AG04449 (cell line): ENCODE results near the gene POU2F1.

Source experiments
- CTCF ChIA-PET: fragments of 350-600 bp; formaldehyde crosslinking; extraction: SDS; loops from one replicate; lab custom pipeline; 2021; ENCODE audit warnings: antibody characterized with exemption; lab: Yijun Ruan, JAX
- POLR2A ChIA-PET: fragments of 400-600, 350-600 bp; formaldehyde crosslinking; extraction: SDS; loops from one replicate; lab custom pipeline; 2020; ENCODE audit warnings: antibody characterized with exemption, inconsistent platforms; lab: Yijun Ruan, JAX
- DNase-seq: peaks from one replicate; pipeline ENCODE4 v3.0.0-alpha.2; 2010; ENCODE audit warnings: low read depth, low spot score
- H3K4me3 ChIP-seq: 2 replicates; pipeline ENCODE4 v1.5.1; 2011; ENCODE audit warnings: low read depth, mild to moderate bottlenecking, control low read depth, low read length
- CTCF ChIP-seq: IDR thresholded peaks from one replicate; pipeline ENCODE4 v1.5.1; 2011; ENCODE audit warnings: mild to moderate bottlenecking, moderate library complexity, low read length, control low read depth, inconsistent platforms; ENCODE audit not compliant: insufficient read depth; ENCODE audit errors: missing control alignments

The POU2F1 gene

GRCh38 chr1:167339405-167339804 lies 118.7 kb downstream of the POU2F1 start:
- no peak overlapping the region for H3K4me3 ChIP-seq
- no peak for TF ChIP-seq CTCF
- POLR2A ChIA-PET = no interaction called here
- CTCF ChIA-PET = no interaction called here
- no peak for DNase-seq

- H3K4me3 ChIP-seq = no peak overlapping the region
- no peak for TF ChIP-seq CTCF
- POLR2A ChIA-PET = no interaction called here
- CTCF ChIA-PET = no interaction called here
- no peak for DNase-seq
These were observed 122.2 kb downstream of the POU2F1 start for GRCh38 chr1:167342846-167343245.

GRCh38 chr1:167344112-167344511 lies 123.4 kb downstream of the POU2F1 start:
- POLR2A ChIA-PET = no interaction called here
- CTCF ChIA-PET = interaction anchor here (1.7 kb wide), 1 partner anchor 124 kb away, joined by 4 read pairs; the partner anchor contains the start of gene POU2F1
- peak; percentile 17 for DNase-seq
- no peak overlapping the region for H3K4me3 ChIP-seq
- no peak for TF ChIP-seq CTCF

GRCh38 chr1:167344615-167345385 lies 124.1 kb downstream of the POU2F1 start:
- CTCF ChIA-PET = interaction anchor here (1.7 kb wide), 1 partner anchor 124 kb away, joined by 4 read pairs; the partner anchor contains the start of gene POU2F1
- no peak for TF ChIP-seq CTCF

GRCh38 chr1:167345386-167345733 lies 124.7 kb downstream of the POU2F1 start:
- CTCF ChIA-PET = no interaction called here
- no peak for DNase-seq
- no peak overlapping the region for H3K4me3 ChIP-seq

More at GRCh38 chr1:167344615-167345385, 124.1 kb downstream of the POU2F1 start:
- H3K4me3 ChIP-seq = no peak overlapping the region
- POLR2A ChIA-PET = no interaction called here
- no peak for DNase-seq

More at GRCh38 chr1:167345386-167345733, 124.7 kb downstream of the POU2F1 start:
- TF ChIP-seq CTCF = no peak
- POLR2A ChIA-PET = interaction anchor here (0.7 kb wide), 1 partner anchor 207 kb away, joined by 4 read pairs; no protein-coding TSS in a partner anchor
